Bone marrow (tissue), 2 donors: Measurements from ENCODE around the gene LCN2.
"Not testable (repeated sequence)": the region's sequence is repeated elsewhere in the genome, so short reads cannot be mapped to it uniquely, and the experiment has no call there.

Experiments used
- DNase-seq, 2 donors: peaks; one replicate each; lab custom pipeline; 2025; lab: John Stamatoyannopoulos, UW

LCN2 gene

GRCh38 chr9:128149001-128149701 lies at the start of gene LCN2:
TSS of gene LCN2 (plus strand) at chr9:128149453. CDS start at chr9:128149526, 73 bp downstream.
- no peak for DNase-seq

GRCh38 chr9:128099932-128100491 lies 49.2 kb upstream of the LCN2 start:
- DNase-seq: no peak

- no peak for DNase-seq
Observed at GRCh38 chr9:128100581-128100980, 48.7 kb upstream of the LCN2 start.

- DNase-seq: no peak
Observed at GRCh38 chr9:128101231-128101661, 48.0 kb upstream of the LCN2 start.

- DNase-seq: no peak
Observed at GRCh38 chr9:128101690-128102089, 47.6 kb upstream of the LCN2 start.

GRCh38 chr9:128102196-128102595 lies 47.1 kb upstream of the LCN2 start:
- no peak for DNase-seq

- DNase-seq: no peak
Observed at GRCh38 chr9:128102861-128103588, 46.2 kb upstream of the LCN2 start.

- no peak for DNase-seq
Observed at GRCh38 chr9:128103589-128103962, 45.7 kb upstream of the LCN2 start.

- DNase-seq: no peak
Observed at GRCh38 chr9:128104171-128104618, 45.1 kb upstream of the LCN2 start.

GRCh38 chr9:128105538-128106175 lies 43.6 kb upstream of the LCN2 start:
- no peak for DNase-seq

GRCh38 chr9:128106181-128106939 lies 42.9 kb upstream of the LCN2 start:
- no peak for DNase-seq

GRCh38 chr9:128106940-128107467 lies 42.2 kb upstream of the LCN2 start:
- no peak for DNase-seq

- no peak for DNase-seq
Observed at GRCh38 chr9:128107468-128108268, 41.6 kb upstream of the LCN2 start.

- DNase-seq: no peak
Observed at GRCh38 chr9:128108269-128109049, 40.8 kb upstream of the LCN2 start.

GRCh38 chr9:128109050-128109709 lies 40.1 kb upstream of the LCN2 start:
- no peak for DNase-seq

GRCh38 chr9:128111726-128112125 lies 37.5 kb upstream of the LCN2 start:
- not testable (repeated sequence) for DNase-seq

GRCh38 chr9:128113526-128114325 lies 35.5 kb upstream of the LCN2 start:
- no peak for DNase-seq

GRCh38 chr9:128114326-128115186 lies 34.7 kb upstream of the LCN2 start:
- DNase-seq: no peak
